Pancreas (tissue), 10 donors: ENCODE results near the gene AMMECR1. TPM values are rescaled to one million over a fixed set of nuclear protein-coding genes. Genes with fewer than 3 reads are reported as not detected.

ENCODE experiments used
- ATAC-seq, 4 donors: fragments of 200-7000 bp; cut with Tn5 transposase; one replicate each; pipeline versions ENCODE4 v1.8.0 to v1.9.1; 2020; ENCODE audit warnings: mild to moderate bottlenecking in 4 of 4, moderate library complexity in 4 of 4
- DNase-seq, 6 donors: peaks; one replicate each; pipeline ENCODE4 v3.0.0-alpha.2; 2020
- FAIRE-seq: peaks from 2 replicates; lab custom pipeline; 2012; peaks lifted over from hg19 to GRCh38; lab: Jason Lieb, UNC
- H3K27ac ChIP-seq, 4 donors: fragments of 200-600 bp; sonication (generic); 1 replicate in 3 of 4; 2 replicates in 1 of 4; pipeline versions ENCODE4 v1.5.0 to v1.8.0; 2020
- H3K27me3 ChIP-seq, 4 donors: fragments of 200-600 bp; one replicate each; pipeline ENCODE4 v1.8.0; 2021
- H3K36me3 ChIP-seq, 3 donors: fragments of 200-600 bp; sonication (generic) in 1 of 3; one replicate each; pipeline versions ENCODE4 v1.5.0 to v1.8.0; 2020 to 2021
- H3K4me1 ChIP-seq, 3 donors: fragments of 200-600 bp; one replicate each; pipeline ENCODE4 v1.8.0; 2021
- H3K4me3 ChIP-seq, 4 donors: fragments of 200-600 bp; sonication (generic) in 2 of 4; one replicate each; pipeline versions ENCODE4 v1.5.0 to v1.8.0; 2020 to 2021
- H3K9me3 ChIP-seq, 4 donors: fragments of 200-600 bp; one replicate each; pipeline ENCODE4 v1.8.0; 2021
- CTCF ChIP-seq, 4 donors: fragments of 200-600 bp; sonication (generic) in 3 of 4; IDR thresholded peaks; one replicate each; pipeline versions ENCODE4 v1.5.0 to v1.8.0; 2021; ENCODE audit warnings: antibody characterized with exemption in 4 of 4
- WGBS, 2 donors: extraction: QIAGEN DNeasy Blood & Tissue Kit; methylation state at CpG; one replicate each; pipeline ENCODE4 v1.1.7; 2013; 5-methylcytosine and 5-hydroxymethylcytosine counted together
- intact Hi-C, 3 donors: fragments of 100-400 bp; cut with DNase I; formaldehyde crosslinking; loops; one replicate each; pipeline versions ENCODE4 v1.11.1 to v1.14.2; 2022
- polyA plus RNA-seq, 2 donors: library from polyadenylated mRNA; stranded (reverse); fragments of 200-250 nt; gene quantifications; one replicate each; pipeline ENCODE4 v1.2.3, GENCODE V29; 2013
- total RNA-seq, 6 donors: library from RNA; stranded (reverse); fragmentation: NEBNext Ultra II Directional in 4 of 6; extraction: Animal tissue kit (Norgen Biotek cat#: 25700) in 4 of 6; gene quantifications; one replicate each; pipeline versions ENCODE4 v1.2.1 to v1.2.4, GENCODE V29; 2021 to 2023
- donor health status: healthy with polysubstance abuse.
- donor health status: DM: no; HTN: no; CAD: no; lungs with moderate emphysema.
- donor health status: DM: no; HTN: no; CAD: no.
- donor health status: control.
- donor health status: control.
- donor health status: Bipolar disorder and iron deficiency.
- donor health status: DM: yes; HTN: yes; CAD: no.
- donor health status: DM: no; HTN: no; CAD: no.
- donor health status: DM: no; HTN: no; CAD: no.
- donor health status: DM: yes; HTN: yes; CAD: no.

Gene AMMECR1
- total and polyA plus RNA-seq, 8 donors, result 1.4 to 4.1 (median 1.9) TPM

- ATAC-seq (no peak), FAIRE-seq (no peak)
- H3K27ac ChIP-seq, result no peak overlapping the region
These were observed 50.0 kb downstream of the AMMECR1 start for GRCh38 chrX:110267874-110268273.

GRCh38 chrX:110265661-110266060 is 52.2 kb downstream of the AMMECR1 start:
- Histone ChIP-seq H3K9me3 (no peaks in the 10 kb centered on the region), H3K36me3 (no peaks in the 10 kb centered on the region), H3K4me3 (no peak overlapping the region), H3K27ac (no peak overlapping the region), H3K4me1 (no peaks in the 10 kb centered on the region), H3K27me3 (peaks cover 0 to 3% (median 0%) of the 10 kb centered on the region in 4 donors)
- FAIRE-seq (no peak), ATAC-seq (no peak), DNase-seq (no peak)
- intact Hi-C loops, result no loop called here
- TF ChIP-seq CTCF (IDR thresholded peaks at IDR 0.05), result no peak

More at GRCh38 chrX:110267874-110268273, 50.0 kb downstream of the AMMECR1 start:
- WGBS, 2 donors, result 67 to 93% methylated on average over 2 of the region's 2 CpGs
- DNase-seq, result no peak
- no peak for TF ChIP-seq CTCF (IDR thresholded peaks at IDR 0.05)
- Histone ChIP-seq H3K27me3 (no peaks in the 10 kb centered on the region), H3K4me3 (no peak overlapping the region), H3K9me3 (no peaks in the 10 kb centered on the region), H3K4me1 (no peaks in the 10 kb centered on the region), H3K36me3 (no peaks in the 10 kb centered on the region)
- intact Hi-C loops, result no loop called here

GRCh38 chrX:110259117-110259516 is 58.8 kb downstream of the AMMECR1 start:
- DNase-seq, result no peak
- no peak for TF ChIP-seq CTCF (IDR thresholded peaks at IDR 0.05)
- WGBS, 2 donors, result 78 to 94% methylated on average over 1 of the region's 1 CpG
- intact Hi-C loops, result no loop called here
- ATAC-seq, result no peak
- no peak for FAIRE-seq
- Histone ChIP-seq H3K4me1 (no peaks in the 10 kb centered on the region), H3K4me3 (no peak overlapping the region), H3K27me3 (peaks cover 0 to 3% (median 2%) of the 10 kb centered on the region in 4 donors), H3K36me3 (no peaks in the 10 kb centered on the region), H3K27ac (no peak overlapping the region), H3K9me3 (no peaks in the 10 kb centered on the region)

- Histone ChIP-seq H3K4me1 (no peaks in the 10 kb centered on the region), H3K9me3 (no peaks in the 10 kb centered on the region), H3K36me3 (no peaks in the 10 kb centered on the region), H3K27ac (no peak overlapping the region), H3K27me3 (peaks cover 0 to 3% (median 2%) of the 10 kb centered on the region in 4 donors), H3K4me3 (no peak overlapping the region)
- intact Hi-C loops, result no loop called here
- ATAC-seq (no peak), DNase-seq (no peak), FAIRE-seq (peak; percentile 5)
- WGBS, 2 donors, result 52 to 84% methylated on average over 1 of the region's 1 CpG
- no peak for TF ChIP-seq CTCF (IDR thresholded peaks at IDR 0.05)
These were observed 59.3 kb downstream of the AMMECR1 start for GRCh38 chrX:110258552-110258951.

- Histone ChIP-seq H3K4me3 (no peak overlapping the region), H3K36me3 (no peaks in the 10 kb centered on the region), H3K27ac (no peak overlapping the region), H3K4me1 (no peaks in the 10 kb centered on the region), H3K27me3 (peaks cover 0 to 3% (median 2%) of the 10 kb centered on the region in 4 donors), H3K9me3 (no peaks in the 10 kb centered on the region)
- DNase-seq (no peak), FAIRE-seq (no peak), ATAC-seq (no peak)
- TF ChIP-seq CTCF (IDR thresholded peaks at IDR 0.05), result no peak
- 47 to 71% methylated on average over 1 of the region's 1 CpG for WGBS, 2 donors
- intact Hi-C loops, result no loop called here
These were observed 60.0 kb downstream of the AMMECR1 start for GRCh38 chrX:110257889-110258288.
